Suprapubic skin (tissue), 4 donors: ENCODE measurements around the gene SH2D3C. TPM values are rescaled to one million over a fixed set of nuclear protein-coding genes. Genes with fewer than 3 reads are reported as not detected.
A peak's percentile ranks its signal among the peaks of the same experiment; 100 is the strongest.

Experiments used
- DNase-seq, 2 donors: peaks; one replicate each; pipeline ENCODE4 v3.0.0-alpha.2; 2019; ENCODE audit warnings: low spot score in 2 of 2
- H3K27ac ChIP-seq: fragments of 200-600 bp; sonication (generic); one replicate; pipeline ENCODE4 v1.5.1; 2019
- H3K27me3 ChIP-seq: fragments of 200-600 bp; sonication (generic); one replicate; pipeline ENCODE4 v1.5.1; 2019
- H3K36me3 ChIP-seq: fragments of 200-600 bp; sonication (generic); one replicate; pipeline ENCODE4 v1.5.1; 2019
- H3K4me1 ChIP-seq: fragments of 200-600 bp; sonication (generic); one replicate; pipeline ENCODE4 v1.5.1; 2019
- H3K4me3 ChIP-seq: fragments of 200-600 bp; sonication (generic); one replicate; pipeline ENCODE4 v1.5.1; 2019; ENCODE audit warnings: mild to moderate bottlenecking
- H3K9me3 ChIP-seq: fragments of 200-600 bp; sonication (generic); one replicate; pipeline ENCODE4 v1.5.1; 2019
- EP300 ChIP-seq: sonication (generic); formaldehyde crosslinking; IDR thresholded peaks from one replicate; pipeline ENCODE4 v1.6.1; 2017; ENCODE audit warnings: antibody characterized with exemption
- POLR2A ChIP-seq, 2 donors: fragments of 450-650 bp; IDR thresholded peaks; one replicate each; pipeline ENCODE4 v1.6.1; 2017; ENCODE audit warnings: antibody characterized with exemption in 2 of 2, mild to moderate bottlenecking in 2 of 2, moderate library complexity in 2 of 2
- POLR2AphosphoS5 ChIP-seq, 3 donors: sonication (generic); formaldehyde crosslinking; IDR thresholded peaks; one replicate each; pipeline ENCODE4 v1.6.1; 2017; ENCODE audit warnings: antibody characterized with exemption in 3 of 3
- WGBS: methylation state at CpG from one replicate; pipeline ENCODE4 v1.1.5; 2018; 5-methylcytosine and 5-hydroxymethylcytosine counted together
- total RNA-seq, 4 donors: library from RNA; depleted of rRNA; stranded (reverse); fragments of >200 nt; gene quantifications; one replicate each; pipeline ENCODE4 v1.1.0, GENCODE V29; 2016
- TF ChIP-seq, protein P1 (sequence below), 2 donors: fragments of 200-600 bp in 1 of 2; fragments of 450-650 bp in 1 of 2; sonication (generic) in 1 of 2; IDR thresholded peaks; one replicate each; pipeline ENCODE4 v1.5.1; 2016 to 2019; ENCODE audit warnings: antibody characterized with exemption in 2 of 2, mild to moderate bottlenecking in 1 of 2, moderate library complexity in 1 of 2

The SH2D3C gene
- total RNA-seq, 4 donors from 2014 or later = 3.4 to 8.9 (median 6.1) TPM

DNA sequence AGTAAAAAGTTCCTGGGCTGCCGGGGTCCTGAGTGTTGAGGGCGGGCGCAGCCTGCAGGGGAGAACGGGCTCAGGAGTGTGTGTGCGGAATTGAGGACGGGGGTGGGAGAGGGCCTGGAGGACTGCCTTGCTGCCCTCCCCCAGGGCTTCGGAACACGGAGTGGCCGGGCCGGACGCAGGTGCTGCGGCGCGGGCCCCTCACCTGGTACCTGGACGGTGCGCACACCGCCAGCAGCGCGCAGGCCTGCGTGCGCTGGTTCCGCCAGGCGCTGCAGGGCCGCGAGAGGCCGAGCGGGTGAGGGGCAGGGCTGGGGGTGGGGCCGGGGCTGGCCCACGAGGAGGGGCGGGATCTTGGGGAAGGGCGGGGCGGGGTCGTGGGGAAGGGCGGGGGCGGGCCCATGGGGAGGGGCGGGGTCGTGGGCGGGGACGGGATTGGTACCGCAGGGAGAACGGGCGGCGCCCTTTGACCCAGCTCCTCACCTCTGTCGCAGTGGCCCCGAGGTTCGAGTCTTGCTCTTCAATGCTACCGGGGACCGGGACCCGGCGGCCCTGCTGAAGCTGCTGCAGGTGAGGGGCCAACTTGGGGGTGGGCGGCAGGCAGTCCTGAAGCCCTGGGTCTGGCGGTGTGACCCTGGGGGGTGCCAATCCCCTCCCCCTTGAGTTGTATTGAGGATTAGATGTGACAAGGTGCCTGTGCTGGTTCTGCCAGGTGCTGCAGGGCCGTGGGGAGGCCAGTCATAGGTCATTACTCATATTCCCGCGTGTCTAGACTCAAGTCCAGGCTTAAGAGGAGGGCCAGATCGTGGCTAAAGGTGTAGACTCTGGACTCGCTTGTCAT, 31.3 kb upstream of the SH2D3C start:
- Histone ChIP-seq H3K27ac (no peak overlapping the region), H3K36me3 (peaks cover 60% of the 10 kb centered on the region), H3K27me3 (no peaks in the 10 kb centered on the region), H3K4me3 (peak overlapping the region; percentile 27), H3K4me1 (peaks cover 12% of the 10 kb centered on the region), H3K9me3 (no peaks in the 10 kb centered on the region)
- no peak for DNase-seq
- WGBS = 62% methylated on average over 5 of the region's 57 CpGs
- TF ChIP-seq, protein P1, sequence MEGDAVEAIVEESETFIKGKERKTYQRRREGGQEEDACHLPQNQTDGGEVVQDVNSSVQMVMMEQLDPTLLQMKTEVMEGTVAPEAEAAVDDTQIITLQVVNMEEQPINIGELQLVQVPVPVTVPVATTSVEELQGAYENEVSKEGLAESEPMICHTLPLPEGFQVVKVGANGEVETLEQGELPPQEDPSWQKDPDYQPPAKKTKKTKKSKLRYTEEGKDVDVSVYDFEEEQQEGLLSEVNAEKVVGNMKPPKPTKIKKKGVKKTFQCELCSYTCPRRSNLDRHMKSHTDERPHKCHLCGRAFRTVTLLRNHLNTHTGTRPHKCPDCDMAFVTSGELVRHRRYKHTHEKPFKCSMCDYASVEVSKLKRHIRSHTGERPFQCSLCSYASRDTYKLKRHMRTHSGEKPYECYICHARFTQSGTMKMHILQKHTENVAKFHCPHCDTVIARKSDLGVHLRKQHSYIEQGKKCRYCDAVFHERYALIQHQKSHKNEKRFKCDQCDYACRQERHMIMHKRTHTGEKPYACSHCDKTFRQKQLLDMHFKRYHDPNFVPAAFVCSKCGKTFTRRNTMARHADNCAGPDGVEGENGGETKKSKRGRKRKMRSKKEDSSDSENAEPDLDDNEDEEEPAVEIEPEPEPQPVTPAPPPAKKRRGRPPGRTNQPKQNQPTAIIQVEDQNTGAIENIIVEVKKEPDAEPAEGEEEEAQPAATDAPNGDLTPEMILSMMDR (IDR thresholded peaks at IDR 0.05) = no peak
- no peak for TF ChIP-seq EP300
- TF ChIP-seq POLR2AphosphoS5 (IDR thresholded peaks at IDR 0.05) = no peak
- no peak for TF ChIP-seq POLR2A (IDR thresholded peaks at IDR 0.05)

DNA sequence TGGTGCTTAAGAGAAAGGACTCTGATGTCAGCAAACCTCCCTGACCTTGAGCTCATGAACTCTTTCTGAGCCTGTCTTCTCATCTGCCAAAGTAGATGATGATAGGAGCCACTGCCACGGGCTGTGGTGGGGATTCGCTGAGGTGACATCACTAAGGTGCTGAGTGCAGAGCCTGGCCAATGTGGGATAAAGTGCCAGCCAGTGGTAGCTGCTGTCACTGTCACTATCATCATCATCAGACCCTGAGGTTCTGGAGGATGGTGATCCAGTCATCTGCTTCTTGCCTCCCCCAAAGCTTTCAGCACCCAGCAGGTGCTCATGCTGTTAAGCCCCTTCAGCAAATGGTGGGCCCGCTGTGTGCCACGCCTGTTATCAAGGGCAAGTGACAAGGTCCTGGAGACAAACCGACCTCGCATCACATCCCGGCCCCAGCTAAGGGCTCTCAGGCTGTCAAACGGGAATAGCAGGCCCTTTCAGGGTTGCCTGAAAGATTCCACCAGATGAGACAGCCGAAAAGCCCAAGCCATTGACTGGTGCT, 30.6 kb upstream of the SH2D3C start:
- no peak for DNase-seq
- Histone ChIP-seq H3K4me1 (peaks cover 19% of the 10 kb centered on the region), H3K4me3 (peak overlapping the region; percentile 27), H3K27ac (no peak overlapping the region), H3K9me3 (no peaks in the 10 kb centered on the region), H3K27me3 (no peaks in the 10 kb centered on the region), H3K36me3 (peaks cover 53% of the 10 kb centered on the region)
- 77% methylated on average over 5 of the region's 9 CpGs for WGBS
- TF ChIP-seq POLR2A (IDR thresholded peaks at IDR 0.05) = no peak
- TF ChIP-seq POLR2AphosphoS5 (IDR thresholded peaks at IDR 0.05) = no peak
- TF ChIP-seq, protein P1 (IDR thresholded peaks at IDR 0.05) = no peak
- TF ChIP-seq EP300 = no peak

DNA sequence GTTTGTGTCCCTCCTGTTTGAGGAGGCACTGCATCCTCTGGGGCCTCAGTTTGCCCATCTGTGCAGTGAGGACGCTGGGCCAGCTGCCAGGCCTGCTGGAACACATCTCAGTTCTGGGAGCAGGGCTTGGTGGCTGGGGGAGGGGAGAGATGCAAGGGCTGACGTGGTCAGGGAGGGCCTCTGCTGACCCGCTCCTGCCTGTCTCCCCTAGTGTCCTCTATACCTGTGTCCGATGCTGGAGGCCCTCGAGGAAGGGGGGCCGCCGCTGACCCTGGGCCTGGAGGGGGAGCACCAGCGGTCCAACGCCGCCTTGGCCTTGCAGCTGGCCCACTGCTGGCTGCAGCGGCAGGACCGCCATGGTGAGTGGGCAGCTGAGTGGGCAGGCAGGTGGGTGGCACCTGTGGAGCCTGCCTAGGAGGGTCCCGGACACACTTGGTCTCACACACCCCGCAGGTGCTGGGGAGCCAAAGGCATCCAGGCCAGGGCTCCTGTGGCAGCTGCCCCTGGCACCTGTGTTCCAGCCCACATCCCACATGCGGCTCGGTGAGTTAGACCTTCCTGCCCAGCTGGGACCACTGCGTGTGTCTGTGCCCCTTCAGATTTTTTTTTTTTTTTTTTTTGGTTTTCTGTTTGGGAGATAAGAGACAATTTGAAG, 30.0 kb upstream of the SH2D3C start:
- 96% methylated on average over 5 of the region's 17 CpGs for WGBS
- H3K9me3 ChIP-seq = no peaks in the 10 kb centered on the region
- H3K36me3 ChIP-seq = peaks cover 47% of the 10 kb centered on the region
- TF ChIP-seq, protein P1 (IDR thresholded peaks at IDR 0.05) = no peak
- no peaks in the 10 kb centered on the region for H3K27me3 ChIP-seq
- no peak overlapping the region for H3K4me3 ChIP-seq
- H3K4me1 ChIP-seq = peaks cover 25% of the 10 kb centered on the region
- no peak overlapping the region for H3K27ac ChIP-seq
- DNase-seq = peak in 1 of 2 donors; percentile 62

DNA sequence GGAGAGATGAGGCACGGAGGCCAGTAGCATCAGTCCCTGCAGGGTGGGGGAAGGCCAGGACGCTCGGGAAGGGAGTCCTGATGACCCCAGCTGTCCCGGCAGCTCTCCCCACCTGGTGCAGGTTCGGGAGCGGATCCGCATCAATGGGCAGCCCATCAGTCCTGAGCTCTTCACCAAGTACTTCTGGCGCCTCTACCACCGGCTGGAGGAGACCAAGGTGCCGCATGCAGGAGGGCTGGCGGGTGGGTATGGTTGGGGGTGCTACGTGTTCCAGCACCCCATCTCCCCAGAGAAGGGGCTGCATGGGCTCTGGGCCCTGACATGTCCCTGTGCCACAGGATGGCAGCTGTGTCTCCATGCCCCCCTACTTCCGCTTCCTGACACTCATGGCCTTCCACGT, 28.4 kb upstream of the SH2D3C start:
- TF ChIP-seq EP300 (no peak), POLR2A (IDR thresholded peaks at IDR 0.05) (no peak), POLR2AphosphoS5 (IDR thresholded peaks at IDR 0.05) (no peak)
- TF ChIP-seq, protein P1 (IDR thresholded peaks at IDR 0.05) = no peak
- Histone ChIP-seq H3K27ac (no peak overlapping the region), H3K4me3 (no peak overlapping the region), H3K36me3 (peaks cover 33% of the 10 kb centered on the region), H3K4me1 (peaks cover 41% of the 10 kb centered on the region), H3K27me3 (no peaks in the 10 kb centered on the region), H3K9me3 (no peaks in the 10 kb centered on the region)
- no peak for DNase-seq
- 85% methylated on average over 13 of the region's 14 CpGs for WGBS

DNA sequence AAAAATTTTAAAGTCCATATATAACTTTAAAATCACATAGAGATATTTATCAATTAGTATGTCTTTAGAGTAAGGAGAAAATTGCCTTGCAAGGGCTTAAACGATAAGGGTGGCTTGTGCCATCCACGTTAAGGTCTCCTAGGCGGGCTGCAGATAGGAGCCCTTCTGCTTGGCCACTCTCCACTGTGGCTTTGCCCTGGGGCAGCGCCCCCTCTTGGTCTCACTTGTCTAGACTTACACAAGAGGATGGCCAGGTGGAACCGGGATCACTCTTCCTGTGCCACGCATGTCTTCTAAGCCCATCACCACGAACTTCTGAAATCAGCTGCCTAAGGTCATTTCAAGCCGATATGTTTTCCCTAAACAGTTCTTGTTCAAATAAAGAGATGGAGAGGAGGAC, 27.2 kb upstream of the SH2D3C start:
- H3K36me3 ChIP-seq = peaks cover 28% of the 10 kb centered on the region
- TF ChIP-seq, protein P1 (IDR thresholded peaks at IDR 0.05) = peak in 1 of 2 donors; percentile 16
- no peak for TF ChIP-seq POLR2A (IDR thresholded peaks at IDR 0.05)
- 81% methylated on average over 8 of the region's 8 CpGs for WGBS

More for the DNA sequence above, 27.2 kb upstream of the SH2D3C start:
- H3K4me3 ChIP-seq = no peak overlapping the region
- no peak overlapping the region for H3K27ac ChIP-seq
- no peaks in the 10 kb centered on the region for H3K27me3 ChIP-seq
- H3K9me3 ChIP-seq = no peaks in the 10 kb centered on the region
- no peak for DNase-seq
- H3K4me1 ChIP-seq = peaks cover 47% of the 10 kb centered on the region
